Astrocyte of the hippocampus (primary cell): ENCODE measurements around the gene SLC7A8.
A peak's percentile ranks its signal among the peaks of the same experiment; 100 is the strongest.
"Not testable (repeated sequence)": the region's sequence is repeated elsewhere in the genome, so short reads cannot be mapped to it uniquely, and the experiment has no call there.

Experiments used
- DNase-seq: peaks from one replicate; pipeline ENCODE4 v3.0.0; 2011; ENCODE audit warnings: low read depth, low spot score

The SLC7A8 gene

DNA sequence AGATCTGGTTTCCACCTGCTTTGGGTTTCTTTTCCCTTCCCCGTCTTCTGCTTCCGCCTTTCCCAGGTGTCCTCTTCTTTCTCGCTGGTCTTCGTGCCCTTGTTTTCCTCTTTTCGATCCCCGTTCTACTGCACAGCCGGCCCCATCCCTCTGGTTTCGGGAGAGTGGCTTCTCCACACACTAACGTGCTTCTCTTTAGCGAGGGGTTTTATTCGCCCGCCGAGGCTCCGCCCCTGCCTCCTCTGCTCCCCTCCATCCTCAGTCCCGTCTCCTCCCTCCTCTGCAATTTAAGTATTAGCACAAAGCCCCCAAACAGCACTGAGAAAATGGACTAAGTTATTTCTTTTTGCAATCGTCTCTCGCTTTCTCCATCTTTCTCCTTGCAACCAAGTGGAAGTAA is at the start of gene SLC7A8:
Gene SLC7A8, minus strand, starts transcription at position 182 of the 400 bp plus-strand sequence. CDS start 746 bp downstream, outside the sequence.
- peak; percentile 27 for DNase-seq

DNA sequence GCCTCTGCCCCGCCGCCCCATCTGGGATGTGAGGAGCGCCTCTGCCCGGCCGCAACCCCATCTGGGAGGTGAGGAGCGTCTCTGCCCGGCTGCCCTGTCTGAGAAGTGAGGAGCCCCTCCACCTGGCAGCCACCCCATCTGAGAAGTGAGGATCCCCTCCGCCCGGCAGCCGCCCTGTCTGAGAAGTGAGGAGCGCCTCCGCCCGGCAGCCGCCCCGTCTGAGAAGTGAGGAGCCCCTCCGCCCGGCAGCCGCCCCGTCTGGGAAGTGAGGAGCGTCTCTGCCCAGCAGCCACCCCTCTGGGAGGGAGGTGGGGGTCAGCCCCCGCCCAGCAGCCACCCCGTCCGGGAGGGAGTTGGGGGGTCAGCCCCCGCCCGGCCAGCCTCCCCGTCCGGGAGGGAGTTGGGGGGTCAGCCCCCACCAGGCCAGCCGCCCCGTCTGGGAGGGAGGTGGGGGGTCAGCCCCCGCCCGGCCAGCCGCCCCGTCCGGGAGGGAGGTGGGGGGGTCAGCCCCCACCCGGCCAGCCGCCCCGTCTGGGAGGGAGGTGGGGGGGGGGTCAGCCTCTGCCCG is 48.9 kb upstream of the SLC7A8 start:
- DNase-seq, result not testable (repeated sequence)

DNA sequence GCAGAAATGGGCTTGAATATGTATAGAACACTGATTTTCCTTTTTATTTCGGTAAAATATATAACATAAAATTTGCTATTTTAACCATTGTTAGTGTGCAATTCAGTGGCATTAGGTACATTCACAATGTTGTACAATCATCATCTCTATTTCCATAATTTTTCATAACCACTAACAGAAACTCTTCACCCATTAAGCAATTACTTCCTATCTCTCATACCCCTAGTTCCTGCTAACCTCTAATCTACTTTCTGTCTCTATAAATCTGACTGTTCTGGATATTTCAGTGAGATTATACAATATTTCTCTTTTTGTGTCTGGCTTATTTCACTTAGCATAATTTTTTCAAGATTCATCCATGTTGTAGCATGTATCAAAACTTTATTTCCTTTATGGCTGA is 45.4 kb upstream of the SLC7A8 start:
- no peak for DNase-seq

DNA sequence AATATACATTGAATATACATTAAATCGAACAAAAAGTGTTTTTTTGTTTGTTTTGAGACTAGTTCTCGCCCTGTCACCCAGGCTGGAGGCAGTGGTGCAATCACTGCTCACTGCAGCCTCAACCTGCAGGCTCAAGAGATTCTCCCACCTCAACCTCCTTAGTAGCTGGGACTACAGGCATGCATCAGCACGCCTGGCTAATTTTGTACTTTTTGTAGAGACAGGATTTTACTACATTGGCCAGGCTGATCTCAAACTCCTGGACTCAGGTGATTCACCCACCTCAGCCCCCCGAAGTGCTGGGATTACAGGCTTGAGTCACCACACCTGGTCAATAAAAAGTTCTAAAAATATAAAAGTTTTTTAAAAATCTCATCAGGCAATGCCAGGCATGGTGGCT is 44.1 kb upstream of the SLC7A8 start:
- DNase-seq, result no peak

DNA sequence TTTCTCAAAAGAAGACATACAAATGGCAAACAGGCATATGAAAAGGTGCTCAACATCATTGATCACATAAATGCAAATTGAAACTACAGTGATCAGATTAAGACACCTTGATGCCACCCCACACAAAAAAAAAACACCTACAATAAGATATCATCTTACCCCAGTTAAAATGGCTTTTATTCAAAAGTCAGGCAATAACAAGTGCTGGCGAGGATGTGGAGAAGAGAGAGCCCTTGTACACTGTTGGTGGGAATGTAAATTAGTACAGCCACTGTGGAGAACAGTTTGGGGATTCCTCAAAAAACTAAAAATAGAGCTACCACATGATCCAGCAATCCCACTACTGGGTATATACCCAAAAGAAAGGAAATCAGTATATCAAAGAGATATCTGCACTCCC is 41.5 kb upstream of the SLC7A8 start:
- DNase-seq, result not testable (repeated sequence)

DNA sequence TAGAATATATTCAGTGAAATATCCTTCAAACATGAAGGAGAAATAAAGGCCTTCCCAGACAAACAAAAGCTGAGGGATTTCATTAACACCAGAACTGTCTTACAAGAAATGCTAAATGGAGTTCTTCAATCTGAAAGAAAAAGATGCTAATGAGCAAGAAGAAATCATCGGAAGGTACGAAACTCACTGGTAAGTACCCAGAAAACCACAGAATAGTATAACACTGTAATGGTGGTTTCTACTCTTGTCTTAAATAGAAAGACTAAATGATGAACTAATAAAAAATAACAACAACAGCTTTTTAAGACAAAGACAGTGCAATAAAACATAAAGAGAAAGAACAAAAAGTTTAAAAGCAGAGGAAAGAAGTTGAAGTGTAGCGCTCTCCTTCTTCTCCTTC is 35.6 kb upstream of the SLC7A8 start:
- DNase-seq, result no peak

DNA sequence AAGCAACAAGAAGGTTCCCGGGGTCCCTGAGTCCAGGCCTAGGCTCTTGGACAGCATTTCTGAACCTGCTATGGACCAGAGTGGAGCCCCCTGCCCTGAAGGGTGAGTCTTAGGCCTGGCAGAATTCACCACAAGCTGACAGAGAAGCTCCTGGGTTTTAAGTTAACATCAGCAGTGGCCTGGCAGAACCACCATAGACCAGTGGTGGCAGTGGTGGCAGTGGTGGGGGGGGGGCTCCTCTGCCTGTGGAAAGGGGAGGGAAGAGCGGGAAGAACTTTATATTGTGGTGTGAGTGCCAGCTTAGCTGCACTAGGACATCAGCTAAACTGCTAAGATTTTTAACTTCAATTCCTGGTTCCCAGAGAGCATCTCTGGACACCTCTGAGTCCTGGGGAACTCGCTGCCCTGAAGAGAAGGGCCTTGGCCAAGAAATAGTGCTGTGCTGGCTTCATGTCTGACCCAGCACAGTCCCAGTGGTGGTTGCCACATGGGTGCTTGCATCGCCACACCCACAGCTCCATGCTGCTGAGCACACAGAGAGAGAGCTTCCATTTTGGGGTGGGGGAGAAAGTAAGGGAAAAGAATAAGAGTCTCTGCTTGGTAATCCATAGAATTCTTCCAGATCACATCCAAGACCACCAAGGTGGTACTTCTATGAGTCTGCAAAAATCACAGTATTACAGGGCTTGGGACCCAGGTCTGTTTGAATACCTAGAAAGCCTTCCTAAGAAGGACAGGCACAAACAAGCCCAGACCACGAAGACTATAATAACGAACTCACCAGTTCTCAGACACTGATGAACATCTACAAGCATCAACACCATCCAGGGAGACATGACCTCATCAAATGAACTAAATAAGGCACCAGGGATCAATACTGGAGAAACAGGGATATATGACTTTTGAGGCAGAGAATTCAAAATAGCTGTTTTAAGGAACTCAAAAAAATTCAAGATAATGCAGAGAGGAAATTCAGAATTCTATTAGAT is 33.9 kb upstream of the SLC7A8 start:
- DNase-seq, result no peak

DNA sequence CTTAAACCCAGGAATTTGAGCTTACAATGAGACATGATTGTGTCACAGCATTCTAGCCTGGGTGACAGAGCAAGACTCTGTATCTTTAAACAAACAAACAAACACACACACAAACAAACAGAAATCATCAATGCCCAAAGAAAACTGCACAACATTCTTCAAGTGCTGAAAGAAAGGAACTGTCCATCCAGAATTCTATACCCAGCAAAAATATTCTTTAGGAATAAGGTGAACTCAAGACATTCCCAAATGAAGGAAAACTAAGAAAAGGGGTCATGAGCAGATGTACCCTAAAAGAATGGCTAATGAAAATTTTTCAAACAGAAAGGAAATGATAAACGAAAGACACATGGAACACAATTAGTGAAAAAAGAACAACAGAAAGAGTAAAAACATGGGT is 32.0 kb upstream of the SLC7A8 start:
- no peak for DNase-seq

DNA sequence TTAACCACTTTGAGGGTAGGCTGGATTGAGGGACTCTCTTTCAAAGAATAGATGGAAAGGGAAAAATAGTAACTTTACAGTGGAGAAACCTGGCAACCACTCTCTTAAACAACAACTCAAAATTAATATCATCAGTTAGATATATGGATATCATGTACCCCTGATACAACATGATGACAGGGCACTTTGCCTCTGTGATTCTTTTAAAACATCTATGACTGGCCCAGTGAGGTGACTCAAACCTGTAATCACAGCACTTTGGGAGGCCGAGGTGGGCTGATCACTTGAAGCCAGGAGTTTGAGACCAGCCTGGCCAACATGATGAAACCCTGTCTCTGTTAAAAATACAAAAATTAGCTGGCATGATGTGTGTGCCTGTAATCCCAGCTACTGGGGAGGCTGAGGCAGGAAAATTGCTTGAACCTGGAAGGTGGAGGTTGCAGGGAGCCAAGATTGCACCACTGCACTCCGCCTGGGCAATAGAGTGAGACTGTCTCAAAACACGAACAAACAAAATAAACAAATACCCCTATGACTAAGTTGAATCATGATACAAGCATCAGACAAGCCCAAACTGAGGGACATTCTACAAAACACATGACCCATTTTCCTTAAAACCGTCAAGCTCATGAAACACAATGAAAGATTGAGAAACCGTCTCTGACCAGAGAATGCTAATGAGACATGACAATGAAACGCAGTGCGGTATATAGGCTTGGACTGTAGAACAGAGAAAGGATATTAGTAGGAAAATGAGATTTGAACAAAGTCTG is 26.4 kb upstream of the SLC7A8 start:
- no peak for DNase-seq

DNA sequence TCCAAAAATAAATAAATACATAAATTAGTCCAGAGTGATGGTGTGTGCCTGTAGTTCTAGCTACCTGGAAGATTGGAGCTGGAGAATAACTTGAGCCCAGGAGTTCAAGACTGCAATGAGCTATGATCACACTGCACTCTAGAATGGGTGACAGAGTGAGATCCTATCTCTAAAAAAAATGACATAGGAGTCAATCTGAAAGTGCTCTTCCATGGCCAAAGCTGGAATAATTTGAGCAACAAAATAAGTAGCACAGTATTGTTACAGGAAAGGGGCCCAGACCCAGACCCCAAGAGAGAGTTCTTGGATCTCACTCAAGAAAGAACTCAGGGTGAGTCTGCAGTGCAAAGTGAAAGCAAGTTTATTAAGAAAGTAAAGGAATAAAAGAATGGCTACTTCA is 24.9 kb upstream of the SLC7A8 start:
- DNase-seq, result no peak

DNA sequence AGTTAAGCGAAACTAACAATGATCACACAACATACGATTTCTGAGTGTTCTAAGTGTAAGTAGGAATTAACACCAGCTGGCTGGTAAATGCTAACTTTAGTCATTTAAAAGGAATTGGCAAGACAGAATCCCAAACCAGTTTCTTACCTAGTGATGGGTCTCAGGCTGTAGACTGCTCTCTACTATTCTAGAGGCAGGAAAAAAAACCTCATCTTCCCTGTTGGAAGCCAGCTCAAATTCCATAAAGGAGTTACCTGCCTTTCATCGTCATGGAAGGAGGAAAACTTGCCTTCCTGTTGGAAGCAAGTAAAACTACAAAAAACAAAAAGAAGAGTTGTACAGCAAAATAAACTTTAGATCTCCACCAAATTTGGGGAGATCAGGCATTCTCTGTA is 23.7 kb upstream of the SLC7A8 start:
- no peak for DNase-seq

DNA sequence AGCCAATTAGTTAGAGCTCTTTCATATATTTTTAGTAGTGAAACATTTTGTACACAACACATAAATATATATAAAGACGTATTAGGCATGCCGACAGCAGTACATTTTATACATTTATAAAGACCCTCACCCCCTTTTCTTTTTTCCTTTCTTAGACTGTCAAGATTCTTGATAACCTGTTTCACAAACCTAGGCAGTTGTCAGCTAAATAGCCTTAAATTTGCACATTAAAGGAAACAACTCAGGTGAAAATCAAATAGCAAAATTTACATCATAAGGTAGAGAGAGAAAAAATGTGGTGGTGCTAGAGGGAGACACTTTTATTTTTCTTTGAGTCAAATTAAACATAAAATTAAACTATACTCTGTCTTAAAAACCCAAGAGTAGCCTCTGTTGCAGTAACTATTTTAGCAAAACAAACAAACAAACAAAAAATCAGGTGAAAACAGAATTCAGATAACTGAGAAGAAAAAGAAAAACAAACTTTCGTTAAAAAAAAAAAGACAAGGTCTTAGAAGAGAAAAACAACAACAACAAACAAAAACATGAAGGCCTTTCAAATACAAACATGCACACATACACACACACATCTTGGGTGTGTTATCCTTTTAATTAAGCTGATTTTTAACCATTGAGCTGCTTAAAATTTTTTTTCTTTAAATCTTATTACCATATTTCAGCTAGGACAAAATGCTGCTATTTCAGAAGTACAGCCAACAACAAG is 23.1 kb upstream of the SLC7A8 start:
- DNase-seq, result no peak

DNA sequence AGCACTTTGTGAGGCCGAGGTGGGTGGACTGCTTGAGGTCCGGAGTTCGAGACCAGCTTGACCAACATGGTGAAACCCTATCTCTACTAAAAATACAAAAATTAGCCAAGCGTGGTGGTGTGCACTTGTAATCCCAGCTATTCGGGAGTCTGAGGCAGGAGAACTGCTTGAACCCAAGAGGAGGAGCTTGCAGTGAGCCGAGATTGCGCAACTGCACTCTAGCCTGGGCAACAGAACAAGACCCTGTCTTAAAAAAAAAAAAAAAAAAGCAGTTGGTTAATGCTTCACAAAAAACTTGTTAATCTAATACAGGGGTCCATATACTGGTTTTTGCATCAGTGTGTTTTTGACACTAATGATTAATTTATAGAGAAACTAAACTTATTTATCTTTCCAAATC is 18.5 kb upstream of the SLC7A8 start:
- no peak for DNase-seq

DNA sequence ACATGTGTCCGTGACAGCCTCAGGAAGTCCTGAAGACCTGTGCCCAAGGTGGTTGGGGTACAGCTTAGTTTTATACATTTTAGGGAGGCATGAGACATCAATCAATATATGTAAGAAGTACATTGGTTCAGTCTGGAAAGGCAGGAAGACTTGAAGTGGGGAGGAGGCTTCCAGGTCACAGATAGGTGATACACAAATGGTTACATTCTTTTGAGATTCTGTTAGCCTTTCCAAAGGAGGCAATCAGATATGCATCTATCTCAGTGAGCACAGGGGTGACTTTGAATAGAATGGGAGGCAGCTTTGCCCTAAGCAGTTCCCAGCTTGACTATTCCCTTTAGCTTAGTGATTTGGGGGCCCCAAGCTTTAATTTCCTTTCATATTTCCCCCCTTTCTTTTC is 15.7 kb upstream of the SLC7A8 start:
- not testable (repeated sequence) for DNase-seq

DNA sequence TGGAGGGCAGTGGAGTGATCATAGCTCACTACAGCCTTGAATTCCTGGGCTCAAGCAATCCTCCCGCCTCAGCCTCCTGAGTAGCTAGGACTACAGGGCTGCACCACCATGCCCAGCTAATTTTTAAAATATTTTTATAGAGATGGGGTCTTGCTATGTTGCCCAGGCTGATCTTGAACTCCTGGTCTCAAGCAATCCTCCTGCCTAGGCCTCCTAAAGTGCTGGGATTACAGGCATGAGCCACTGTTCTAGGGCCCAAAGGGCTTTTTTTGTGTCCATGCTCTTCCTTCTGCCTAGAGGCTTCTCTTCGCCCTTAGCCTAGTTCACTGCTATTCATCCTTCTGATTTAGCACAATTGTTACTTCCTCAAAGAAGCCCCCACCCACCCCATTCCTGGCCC is 13.0 kb upstream of the SLC7A8 start:
- not testable (repeated sequence) for DNase-seq

DNA sequence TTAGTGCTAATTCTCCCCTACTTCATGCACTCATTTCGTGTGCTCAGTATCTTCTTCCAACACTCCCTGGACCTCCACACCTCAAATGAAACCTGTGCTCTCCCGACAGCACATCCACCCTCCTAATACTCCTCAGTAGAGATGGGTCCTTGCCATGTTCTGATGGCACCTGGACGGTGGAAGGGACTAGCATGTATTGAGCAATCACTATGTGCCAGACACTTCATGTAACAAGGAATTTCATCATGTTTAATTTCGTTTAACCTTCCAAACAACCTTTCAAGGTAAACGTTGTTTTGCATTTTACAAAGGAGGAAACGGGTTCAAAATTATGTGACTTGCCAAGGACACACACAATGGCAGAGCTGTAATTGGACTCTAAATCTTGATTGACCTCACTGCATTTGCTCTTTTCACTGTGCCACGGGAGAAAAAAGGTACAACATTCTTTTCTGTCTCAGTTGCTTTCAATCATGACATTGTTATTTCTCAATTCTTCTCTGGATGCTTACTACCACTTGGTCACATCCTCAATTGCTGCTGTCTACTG is 12.2 kb upstream of the SLC7A8 start:
- DNase-seq, result no peak

DNA sequence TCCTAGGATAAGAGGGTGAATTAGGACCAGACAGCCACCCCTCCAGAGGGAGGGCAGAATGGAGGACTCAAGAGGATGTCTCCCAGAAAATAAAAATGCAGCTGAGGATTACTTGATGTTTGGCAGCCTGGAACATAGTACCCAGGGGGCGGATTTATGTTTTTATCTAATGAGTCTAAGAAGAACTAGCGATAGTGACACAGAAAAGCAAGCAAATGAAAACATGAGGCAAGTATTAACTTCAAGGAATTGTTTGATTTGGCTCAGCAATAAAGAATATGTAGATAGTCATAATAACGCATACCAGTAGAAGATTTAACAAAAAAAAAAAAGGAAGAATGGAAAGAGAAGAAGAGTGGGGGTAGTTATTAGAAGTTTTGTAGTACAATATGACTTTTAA is 10.0 kb upstream of the SLC7A8 start:
- no peak for DNase-seq

DNA sequence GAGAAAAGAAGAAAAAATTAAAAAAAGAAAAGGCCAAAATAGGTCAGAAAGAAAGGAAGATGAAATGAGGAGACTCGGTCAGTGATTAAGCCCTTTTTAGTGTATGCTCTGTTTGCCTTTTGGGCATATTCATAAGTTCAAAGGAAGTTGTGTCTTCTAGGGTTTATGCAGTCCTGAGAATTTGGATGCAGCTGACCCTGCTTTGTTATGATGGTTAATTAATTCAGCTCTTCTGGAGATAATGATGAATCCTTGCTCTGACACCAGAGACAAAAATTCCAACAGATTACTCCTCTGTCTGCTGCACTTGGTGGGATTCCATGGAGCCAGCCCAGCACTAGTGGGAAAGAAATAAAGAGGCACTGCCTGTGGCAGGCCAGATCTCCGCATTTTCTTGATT is 4.5 kb upstream of the SLC7A8 start:
- no peak for DNase-seq

DNA sequence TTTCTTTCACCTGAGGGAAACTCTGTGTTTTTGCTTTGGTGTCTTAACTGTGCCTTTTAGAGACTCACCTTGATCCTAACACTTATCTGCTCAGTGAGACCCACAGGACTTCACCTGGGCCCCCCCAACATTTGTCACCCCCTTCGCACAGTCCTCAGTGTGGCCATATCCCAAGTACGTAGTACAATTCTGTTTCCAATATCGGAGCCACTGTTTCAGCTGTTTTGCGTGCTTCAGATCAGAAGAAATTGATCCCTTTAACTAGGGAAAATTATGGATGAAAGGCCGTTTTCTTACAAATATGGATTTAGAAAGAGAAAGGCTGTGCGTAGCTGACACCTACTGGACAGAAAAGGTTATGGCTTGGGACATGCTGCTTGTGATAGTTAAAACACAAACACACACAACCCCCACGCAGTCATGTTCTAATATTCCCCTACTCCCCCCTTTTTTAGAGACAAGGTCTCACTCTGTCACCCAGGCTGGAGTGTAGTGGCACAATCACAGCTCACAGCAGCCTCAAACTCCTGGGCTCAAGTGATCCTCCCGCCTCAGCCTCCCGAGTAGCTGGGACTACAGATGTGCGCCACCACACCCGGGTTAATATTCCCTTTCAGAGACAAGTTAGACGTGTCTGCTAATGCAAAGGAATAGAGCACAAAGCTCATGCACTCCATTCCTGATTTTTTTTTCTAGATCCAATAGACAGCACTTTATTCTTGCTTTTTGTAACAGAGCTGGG is 3.6 kb upstream of the SLC7A8 start:
- peak; percentile 74 for DNase-seq

DNA sequence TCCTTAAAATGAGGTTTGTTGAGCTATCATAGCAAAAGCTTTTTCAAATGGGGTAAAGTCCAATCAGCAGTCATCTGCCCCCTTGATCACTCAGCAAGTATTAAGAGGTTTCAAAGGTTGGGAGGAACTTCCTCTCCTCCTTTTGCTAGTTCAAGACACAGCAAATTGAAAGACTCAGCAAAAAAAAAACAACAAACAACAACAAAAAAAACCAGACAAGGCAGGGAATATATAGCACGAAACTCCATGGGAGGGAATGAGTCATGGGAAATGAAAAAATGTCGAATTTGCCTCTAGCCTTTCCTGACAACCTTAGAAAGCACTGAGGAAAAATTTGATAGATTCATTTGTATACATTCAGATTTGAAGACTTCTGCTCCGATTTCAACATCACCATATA is 1.6 kb upstream of the SLC7A8 start:
- peak; percentile 35 for DNase-seq

DNA sequence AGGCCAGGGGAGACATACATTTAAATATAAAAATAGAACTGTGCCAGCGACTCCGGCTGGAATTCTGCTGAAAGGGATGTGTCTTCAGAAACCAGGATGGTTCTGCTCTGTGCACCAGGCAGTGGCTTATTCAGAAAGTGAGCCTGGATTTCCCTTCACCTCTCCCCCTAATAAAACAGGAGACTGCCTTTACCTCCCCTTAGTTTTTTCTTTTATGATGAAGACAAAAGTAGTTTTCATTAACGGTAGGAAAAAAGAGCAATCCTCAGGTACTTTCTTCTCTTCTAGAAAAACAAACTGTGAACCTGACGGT is 346 bp downstream of the SLC7A8 start:
- DNase-seq, result no peak
